Small intestine (tissue), 7 donors: ENCODE measurements around the gene SLC22A1. TPM values are rescaled to one million over a fixed set of nuclear protein-coding genes. Genes with fewer than 3 reads are reported as not detected.
A peak's percentile ranks its signal among the peaks of the same experiment; 100 is the strongest.

Source experiments
- DNase-seq, 2 donors: peaks; one replicate each; pipeline versions ENCODE4 v3.0.0 to v3.0.0-alpha.2; 2013
- FAIRE-seq: peaks from 2 replicates; lab custom pipeline; 2012; peaks lifted over from hg19 to GRCh38; lab: Jason Lieb, UNC
- H3K27ac ChIP-seq, 3 donors: one replicate each; pipeline ENCODE4 v1.5.1; 2013; ENCODE audit warnings: low read length in 2 of 3, mild to moderate bottlenecking in 2 of 3, control low read depth in 1 of 3, inconsistent platforms in 1 of 3, low read depth in 1 of 3, moderate library complexity in 1 of 3
- H3K27me3 ChIP-seq, 3 donors: one replicate each; pipeline ENCODE4 v1.6.1; 2013; ENCODE audit warnings: low read length in 3 of 3, inconsistent platforms in 1 of 3; ENCODE audit not compliant: control insufficient read depth in 3 of 3, insufficient read depth in 3 of 3
- H3K36me3 ChIP-seq, 3 donors: one replicate each; pipeline ENCODE4 v1.6.1; 2013; ENCODE audit warnings: low read length in 3 of 3, inconsistent platforms in 1 of 3, low read depth in 1 of 3, mild to moderate bottlenecking in 1 of 3, moderate library complexity in 1 of 3; ENCODE audit not compliant: control insufficient read depth in 3 of 3, insufficient read depth in 2 of 3
- H3K4me1 ChIP-seq, 3 donors: one replicate each; pipeline ENCODE4 v1.6.1; 2013; ENCODE audit warnings: low read length in 2 of 3, inconsistent platforms in 1 of 3, low read depth in 1 of 3, mild to moderate bottlenecking in 1 of 3, moderate library complexity in 1 of 3; ENCODE audit not compliant: control insufficient read depth in 3 of 3, insufficient read depth in 2 of 3
- H3K4me3 ChIP-seq, 3 donors: one replicate each; pipeline ENCODE4 v1.5.1; 2013; ENCODE audit warnings: low read length in 3 of 3, control low read depth in 1 of 3, inconsistent platforms in 1 of 3, low read depth in 1 of 3, mild to moderate bottlenecking in 1 of 3, moderate library complexity in 1 of 3
- H3K9me3 ChIP-seq, 2 donors: one replicate each; pipeline ENCODE4 v1.6.1; 2013; ENCODE audit warnings: low read depth in 1 of 2, low read length in 1 of 2; ENCODE audit not compliant: control insufficient read depth in 2 of 2, insufficient read depth in 1 of 2
- WGBS, 3 donors: extraction: QIAGEN DNeasy Blood & Tissue Kit; methylation state at CpG; one replicate each; pipeline ENCODE4 v1.1.7; 2013; 5-methylcytosine and 5-hydroxymethylcytosine counted together
- polyA plus RNA-seq, 4 donors: library from polyadenylated mRNA; stranded (reverse) in 3 of 4; unstranded in 1 of 4; fragments of 200-250 nt in 3 of 4; fragments of 120-200 nt in 1 of 4; gene quantifications; one replicate each; pipeline versions ENCODE4 v1.2.1 to v1.2.3, GENCODE V29; 2013
- donor health status: healthy with polysubstance abuse.
- donor health status: control.
- donor health status: control.
- donor health status: Bipolar disorder and iron deficiency.
- donor health status: healthy.

SLC22A1 gene
- polyA plus RNA-seq, 4 donors, result 0.21 to 0.89 (median 0.55) TPM; not detected in 1

GRCh38 chr6:160192840-160193239, 71.2 kb downstream of the SLC22A1 start:
- DNase-seq (no peak), FAIRE-seq (no peak)
- Histone ChIP-seq H3K36me3 (no peaks in the 10 kb centered on the region), H3K27ac (no peak overlapping the region), H3K27me3 (peaks cover 0 to 3% (median 0%) of the 10 kb centered on the region in 3 donors), H3K9me3 (peaks cover 0 to 12% of the 10 kb centered on the region in 2 donors), H3K4me1 (peaks cover 0 to 3% (median 0%) of the 10 kb centered on the region in 3 donors), H3K4me3 (no peak overlapping the region)
- 99 to 100% (median 100%) methylated on average over 1 of the region's 1 CpG for WGBS, 3 donors

GRCh38 chr6:160194808-160195207, 73.2 kb downstream of the SLC22A1 start:
- H3K9me3 ChIP-seq, result peaks cover 0 to 12% of the 10 kb centered on the region in 2 donors
- no peaks in the 10 kb centered on the region for H3K27me3 ChIP-seq
- WGBS, 3 donors, result 48 to 87% (median 81%) methylated on average over 1 of the region's 1 CpG
- no peak overlapping the region for H3K4me3 ChIP-seq
- H3K27ac ChIP-seq, result no peak overlapping the region
- H3K36me3 ChIP-seq, result no peaks in the 10 kb centered on the region
- DNase-seq (no peak), FAIRE-seq (no peak)
- H3K4me1 ChIP-seq, result peaks cover 0 to 6% (median 0%) of the 10 kb centered on the region in 3 donors

DNA sequence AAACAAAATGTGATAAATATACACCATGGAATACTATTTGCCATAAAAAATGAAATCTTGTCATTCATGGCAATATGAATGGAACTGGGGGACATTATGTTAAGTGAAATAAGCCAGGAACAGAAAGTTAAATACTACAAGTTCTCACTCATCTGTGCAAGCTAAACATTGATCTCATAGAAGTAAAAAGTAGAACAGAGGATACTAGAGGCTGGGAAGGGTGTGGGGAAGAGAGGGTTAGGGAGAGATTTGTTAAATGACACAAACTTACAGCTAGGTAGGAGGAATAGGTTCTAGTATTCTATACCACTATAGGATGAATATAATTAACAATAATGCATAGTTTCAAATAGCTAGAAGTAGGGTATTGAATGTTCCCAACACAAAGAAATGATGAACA, 76.0 kb downstream of the SLC22A1 start:
- H3K27me3 ChIP-seq, result no peaks in the 10 kb centered on the region
- no peak overlapping the region for H3K4me3 ChIP-seq
- no peak overlapping the region for H3K27ac ChIP-seq
- peaks cover 0 to 3% (median 0%) of the 10 kb centered on the region in 3 donors for H3K4me1 ChIP-seq
- H3K9me3 ChIP-seq, result peaks cover 0 to 6% of the 10 kb centered on the region in 2 donors
- no peaks in the 10 kb centered on the region for H3K36me3 ChIP-seq
- no peak for FAIRE-seq
- DNase-seq, result no peak

- FAIRE-seq, result no peak
- H3K36me3 ChIP-seq, result no peaks in the 10 kb centered on the region
- H3K27me3 ChIP-seq, result no peaks in the 10 kb centered on the region
- no peak overlapping the region for H3K4me3 ChIP-seq
- peak; percentile 49 to 77 for DNase-seq
- peaks cover 0 to 3% (median 0%) of the 10 kb centered on the region in 3 donors for H3K4me1 ChIP-seq
- H3K9me3 ChIP-seq, result peaks cover 0 to 6% of the 10 kb centered on the region in 2 donors
- WGBS, 3 donors, result 0 to 11% (median 6%) methylated on average over 3 of the region's 3 CpGs
- peak overlapping the region in 1 of 3 donors; percentile 74 for H3K27ac ChIP-seq
Observed at GRCh38 chr6:160198606-160199211, 77.1 kb downstream of the SLC22A1 start.

- no peak for FAIRE-seq
- H3K27ac ChIP-seq, result no peak overlapping the region
- no peak overlapping the region for H3K4me3 ChIP-seq
- peaks cover 0 to 3% (median 0%) of the 10 kb centered on the region in 3 donors for H3K4me1 ChIP-seq
- H3K9me3 ChIP-seq, result peaks cover 0 to 2% of the 10 kb centered on the region in 2 donors
- no peaks in the 10 kb centered on the region for H3K36me3 ChIP-seq
- no peaks in the 10 kb centered on the region for H3K27me3 ChIP-seq
- no peak for DNase-seq
- 89 to 93% (median 93%) methylated on average over 2 of the region's 2 CpGs for WGBS, 3 donors
Observed at GRCh38 chr6:160201061-160201460, 79.4 kb downstream of the SLC22A1 start.

DNA sequence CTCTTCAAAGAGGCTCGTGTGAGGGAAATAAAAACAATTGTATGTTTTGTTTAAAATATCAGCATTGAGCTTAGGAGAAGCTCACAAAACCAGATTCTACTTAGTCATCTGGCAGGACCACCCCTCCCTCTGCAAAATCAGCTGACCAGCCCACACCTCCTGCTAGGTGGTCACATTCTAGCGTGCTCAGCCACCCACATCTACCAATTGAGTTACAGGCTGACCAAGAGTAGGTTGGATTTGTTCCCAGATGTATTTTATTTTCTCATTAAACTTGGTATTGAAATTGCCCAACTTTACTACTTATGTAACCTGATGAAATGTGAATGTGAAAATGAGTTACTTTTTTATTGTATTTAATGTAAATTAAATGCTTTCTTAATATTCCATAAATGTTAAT, 80.8 kb downstream of the SLC22A1 start:
- Histone ChIP-seq H3K27ac (no peak overlapping the region), H3K4me3 (no peak overlapping the region), H3K9me3 (peaks cover 0 to 12% of the 10 kb centered on the region in 2 donors), H3K36me3 (no peaks in the 10 kb centered on the region), H3K4me1 (peaks cover 0 to 3% (median 0%) of the 10 kb centered on the region in 3 donors), H3K27me3 (no peaks in the 10 kb centered on the region)
- FAIRE-seq (no peak), DNase-seq (no peak)
- 39 to 81% (median 76%) methylated on average over 2 of the region's 2 CpGs for WGBS, 3 donors

- H3K4me3 ChIP-seq, result no peak overlapping the region
- FAIRE-seq (no peak), DNase-seq (no peak)
- no peak overlapping the region for H3K27ac ChIP-seq
- H3K9me3 ChIP-seq, result peaks cover 0 to 17% of the 10 kb centered on the region in 2 donors
- no peaks in the 10 kb centered on the region for H3K27me3 ChIP-seq
- WGBS, 3 donors, result 85 to 89% (median 86%) methylated on average over 3 of the region's 3 CpGs
- H3K36me3 ChIP-seq, result no peaks in the 10 kb centered on the region
- peaks cover 0 to 3% (median 0%) of the 10 kb centered on the region in 3 donors for H3K4me1 ChIP-seq
Observed at GRCh38 chr6:160203076-160203475, 81.5 kb downstream of the SLC22A1 start.

DNA sequence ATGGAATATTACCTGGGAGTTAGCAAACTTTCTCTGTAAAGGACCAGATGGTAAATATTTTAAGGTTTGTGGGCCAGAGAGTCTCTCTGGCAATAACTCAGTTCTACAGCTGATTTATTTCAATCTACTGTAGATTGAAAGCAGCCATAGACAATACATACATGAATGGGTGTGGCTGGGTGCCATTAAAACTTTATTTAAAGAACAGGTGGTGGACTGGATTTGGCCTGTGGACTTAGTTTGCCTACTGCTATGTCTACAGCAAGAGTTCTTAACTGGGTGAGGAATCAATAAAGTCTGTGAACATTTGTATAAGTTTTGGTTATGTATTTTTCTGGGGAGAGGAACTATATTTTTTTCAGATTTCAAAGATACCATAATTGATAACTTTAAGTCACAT, 81.9 kb downstream of the SLC22A1 start:
- Histone ChIP-seq H3K27ac (no peak overlapping the region), H3K4me1 (peaks cover 0 to 3% (median 0%) of the 10 kb centered on the region in 3 donors), H3K27me3 (no peaks in the 10 kb centered on the region), H3K36me3 (no peaks in the 10 kb centered on the region), H3K4me3 (no peak overlapping the region), H3K9me3 (peaks cover 0 to 17% of the 10 kb centered on the region in 2 donors)
- DNase-seq, result peak in 1 of 2 donors; percentile 30
- no peak for FAIRE-seq

GRCh38 chr6:160203953-160204352, 82.3 kb downstream of the SLC22A1 start:
- Histone ChIP-seq H3K36me3 (no peaks in the 10 kb centered on the region), H3K27ac (no peak overlapping the region), H3K9me3 (peaks cover 0 to 17% of the 10 kb centered on the region in 2 donors), H3K4me1 (peaks cover 0 to 3% (median 0%) of the 10 kb centered on the region in 3 donors), H3K4me3 (no peak overlapping the region), H3K27me3 (no peaks in the 10 kb centered on the region)
- DNase-seq (no peak), FAIRE-seq (no peak)
- 76 to 80% (median 76%) methylated on average over 2 of the region's 2 CpGs for WGBS, 3 donors
